SK-N-SH (cell line): ENCODE data around the gene LRRC58. TPM values are rescaled to one million over a fixed set of nuclear protein-coding genes. Genes with fewer than 3 reads are reported as not detected.

Source experiments
- CTCF ChIA-PET: fragments of 300-600, 350-600 bp; formaldehyde crosslinking; extraction: SDS; loops from one replicate; lab custom pipeline; 2021; lab: Yijun Ruan, JAX
- POLR2A ChIA-PET: fragments of 350-600 bp; sonication (Branson Sonifier 250); formaldehyde crosslinking; extraction: SDS; loops from one replicate; lab custom pipeline; 2020; ENCODE audit warnings: antibody characterized with exemption, inconsistent platforms; lab: Yijun Ruan, JAX
- DNase-seq: peaks from one replicate; pipeline ENCODE4 v3.0.0; 2012
- H2AFZ ChIP-seq: fragments of 200-600 bp; sonication (generic); 2 replicates; pipeline ENCODE4 v1.8.1; 2016; ENCODE audit warnings: antibody characterized with exemption, mild to moderate bottlenecking, low read depth
- H3F3A ChIP-seq: fragments of 200-600 bp; sonication (generic); replicated peaks from 2 replicates; pipeline ENCODE3; 2016; ENCODE audit warnings: antibody characterized with exemption, mild to moderate bottlenecking; ENCODE audit not compliant: insufficient read depth
- H3K27ac ChIP-seq, 2 experiments: fragments of 200-500 bp in 1 of 2; fragments of 200-600 bp in 1 of 2; sonication (Bioruptor generic) in 1 of 2; sonication (generic), shearing (Covaris generic) in 1 of 2; 2 replicates each; pipeline versions ENCODE4 v1.5.1 to v1.6.1; 2014 to 2016; ENCODE audit warnings: low read depth in 2 of 2, inconsistent platforms in 1 of 2, low read length in 1 of 2, mild to moderate bottlenecking in 1 of 2, mixed read lengths in 1 of 2
- H3K27me3 ChIP-seq: fragments of 200-600 bp; sonication (generic), shearing (Covaris generic); 2 replicates; pipeline ENCODE4 v1.6.1; 2016; ENCODE audit warnings: mixed run types; ENCODE audit not compliant: insufficient read depth
- H3K36me3 ChIP-seq, 2 experiments: fragments of 200-500 bp in 1 of 2; fragments of 200-600 bp in 1 of 2; sonication (Bioruptor generic) in 1 of 2; sonication (generic) in 1 of 2; replicated peaks in 1 of 2; 2 replicates each; pipeline versions ENCODE3 to v1.5.1; 2014 to 2016; ENCODE audit warnings: low read length in 1 of 2, mild to moderate bottlenecking in 1 of 2; ENCODE audit not compliant: insufficient read depth in 2 of 2, control insufficient read depth in 1 of 2
- H3K4me1 ChIP-seq, 2 experiments: fragments of 200-500 bp in 1 of 2; fragments of 200-600 bp in 1 of 2; sonication (Bioruptor generic) in 1 of 2; sonication (generic), shearing (Covaris generic) in 1 of 2; 2 replicates each; pipeline versions ENCODE4 v1.5.1 to v1.6.1; 2014 to 2016; ENCODE audit warnings: low read depth in 1 of 2, low read length in 1 of 2, mixed run types in 1 of 2; ENCODE audit not compliant: insufficient read depth in 2 of 2, control insufficient read depth in 1 of 2
- H3K4me2 ChIP-seq: fragments of 200-600 bp; sonication (generic), shearing (Covaris generic); 2 replicates; pipeline ENCODE4 v1.6.1; 2017; ENCODE audit warnings: mixed run types
- H3K4me3 ChIP-seq, 2 experiments: fragments of 200-500 bp in 1 of 2; fragments of 200-600 bp in 1 of 2; sonication (Bioruptor generic) in 1 of 2; sonication (generic), shearing (Covaris generic) in 1 of 2; 2 replicates each; pipeline versions ENCODE4 v1.5.1 to v1.8.1; 2014 to 2016; ENCODE audit warnings: low read depth in 2 of 2, inconsistent platforms in 1 of 2, low read length in 1 of 2, mild to moderate bottlenecking in 1 of 2, mixed read lengths in 1 of 2, moderate library complexity in 1 of 2
- H3K79me2 ChIP-seq: fragments of 200-600 bp; sonication (generic); 2 replicates; pipeline ENCODE4 v1.8.1; 2017; ENCODE audit warnings: mild to moderate bottlenecking; ENCODE audit not compliant: insufficient read depth
- H3K9ac ChIP-seq: fragments of 200-600 bp; sonication (generic); 2 replicates; pipeline ENCODE4 v1.6.1; 2017; ENCODE audit warnings: mixed run types
- H3K9me2 ChIP-seq: fragments of 200-600 bp; sonication (generic); 2 replicates; pipeline ENCODE4 v1.6.1; 2017; ENCODE audit warnings: mixed run types
- H3K9me3 ChIP-seq: fragments of 200-600 bp; sonication (generic); 2 replicates; pipeline ENCODE4 v1.6.1; 2017; ENCODE audit warnings: mixed run types, mild to moderate bottlenecking, moderate library complexity
- H4K20me1 ChIP-seq: fragments of 200-600 bp; sonication (generic); 2 replicates; pipeline ENCODE4 v1.6.1; 2017; ENCODE audit warnings: mild to moderate bottlenecking, mixed run types; ENCODE audit not compliant: insufficient read depth
- FOSL2 ChIP-seq: IDR thresholded peaks from 2 replicates; pipeline ENCODE4 v1.4.0; 2012; ENCODE audit warnings: low read depth, mild to moderate bottlenecking, moderate library complexity, borderline replicate concordance
- FOXJ3 ChIP-seq: sonication (generic); formaldehyde crosslinking; IDR thresholded peaks from 2 replicates; pipeline ENCODE4 v1.5.1; 2020; ENCODE audit warnings: mild to moderate bottlenecking, missing genetic modification reagents
- FOXM1 ChIP-seq: IDR thresholded peaks from 2 replicates; pipeline ENCODE4 v1.4.0; 2012; ENCODE audit warnings: low read depth, mild to moderate bottlenecking
- GABPA ChIP-seq: IDR thresholded peaks from 2 replicates; pipeline ENCODE4 v1.4.0; 2012; ENCODE audit warnings: low read depth, mild to moderate bottlenecking
- JUND ChIP-seq: IDR thresholded peaks from 2 replicates; pipeline ENCODE4 v1.4.0; 2012
- MXI1 ChIP-seq: IDR thresholded peaks from 2 replicates; pipeline ENCODE4 v1.6.1; 2012; ENCODE audit warnings: mild to moderate bottlenecking, low read depth, low read length, improper control_type of control experiment
- SIN3A ChIP-seq: IDR thresholded peaks from 2 replicates; pipeline ENCODE4 v1.6.1; 2012; ENCODE audit warnings: low read depth, mild to moderate bottlenecking, low read length, moderate library complexity, borderline replicate concordance
- SMC3 ChIP-seq: IDR thresholded peaks from 2 replicates; pipeline ENCODE4 v1.6.1; 2012; ENCODE audit warnings: low read depth, low read length, improper control_type of control experiment
- YY1 ChIP-seq: IDR thresholded peaks from 2 replicates; pipeline ENCODE4 v1.4.0; 2012; ENCODE audit warnings: low read depth, mild to moderate bottlenecking
- WGBS: methylation state at CpG from one replicate; pipeline ENCODE4 v1.1.6; 2017; ENCODE audit warnings: low lambda C conversion rate; 5-methylcytosine and 5-hydroxymethylcytosine counted together
- polyA plus RNA-seq, 3 experiments: library from polyadenylated mRNA; depleted of rRNA; stranded (reverse); fragments of >200 nt; gene quantifications; 2 replicates each; pipeline ENCODE4 v1.2.3, GENCODE V29; 2012
- TF ChIP-seq, protein P1 (sequence below): IDR thresholded peaks from 2 replicates; pipeline ENCODE4; 2012
- TF ChIP-seq, protein P2 (sequence below): fragments of 150-350 bp; IDR thresholded peaks from 2 replicates; pipeline ENCODE4 v1.6.1; 2017; ENCODE audit warnings: antibody characterized with exemption, low read length, low read depth, borderline replicate concordance
- TF ChIP-seq, protein P3 (sequence below): fragments of 150-350 bp; IDR thresholded peaks from 2 replicates; pipeline ENCODE4 v1.6.1; 2016; ENCODE audit warnings: mild to moderate bottlenecking, low read depth, low read length
- TF ChIP-seq, protein P4 (sequence below): IDR thresholded peaks from 2 replicates; pipeline ENCODE4 v1.4.0; 2012; ENCODE audit warnings: low read depth, borderline replicate concordance

The LRRC58 gene
- polyA plus RNA-seq, 1 of the 3 experiments (the other 2 are of a cell fraction): 5.8 TPM

DNA sequence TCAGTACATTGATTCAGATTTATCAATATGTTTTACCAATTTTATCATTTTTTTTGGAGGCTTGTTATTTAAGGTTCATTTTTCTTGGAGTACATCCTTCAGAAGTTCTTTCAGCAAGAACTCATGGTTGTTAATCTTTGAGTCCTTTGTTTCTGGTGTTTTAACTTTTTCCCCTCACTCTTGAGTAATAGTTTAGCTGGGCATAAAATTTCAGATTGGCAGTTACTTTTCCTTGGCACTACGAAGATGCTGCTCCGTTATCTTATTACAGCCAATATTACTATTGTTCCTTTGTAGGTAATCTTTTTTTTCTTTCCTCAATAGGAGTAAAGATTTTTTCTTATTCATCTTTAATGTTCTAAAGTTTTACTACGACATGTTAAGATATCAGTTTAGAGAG, 9.8 kb downstream of the LRRC58 start:
- no peak for DNase-seq
- Histone ChIP-seq H3K9me3 (peaks cover 13% of the 10 kb centered on the region), H2AFZ (no peak overlapping the region), H3K4me1 (no peaks in the 10 kb centered on the region; a peak in 1 of 4 replicates), H4K20me1 (no peaks in the 10 kb centered on the region; the same call in 1 of the 2 replicates), H3K36me3 (peaks cover 31 to 50% of the 10 kb centered on the region in 2 experiments), H3K27ac (no peak overlapping the region), H3K9ac (no peak overlapping the region), H3F3A (peaks cover 3% of the 10 kb centered on the region), H3K27me3 (no peaks in the 10 kb centered on the region), H3K79me2 (peaks cover 80% of the 10 kb centered on the region), H3K9me2 (no peaks in the 10 kb centered on the region), H3K4me3 (no peak overlapping the region), H3K4me2 (no peak overlapping the region)
- ChIA-PET POLR2A (no interaction called here), CTCF (no interaction called here)
- WGBS: 96% methylated on average over 3 of the region's 3 CpGs
- TF ChIP-seq FOXM1 (no peak), SMC3 (no peak), MXI1 (no peak), FOXJ3 (CRISPR knock-in tag) (no peak), FOSL2 (no peak)
- TF ChIP-seq, protein P1, sequence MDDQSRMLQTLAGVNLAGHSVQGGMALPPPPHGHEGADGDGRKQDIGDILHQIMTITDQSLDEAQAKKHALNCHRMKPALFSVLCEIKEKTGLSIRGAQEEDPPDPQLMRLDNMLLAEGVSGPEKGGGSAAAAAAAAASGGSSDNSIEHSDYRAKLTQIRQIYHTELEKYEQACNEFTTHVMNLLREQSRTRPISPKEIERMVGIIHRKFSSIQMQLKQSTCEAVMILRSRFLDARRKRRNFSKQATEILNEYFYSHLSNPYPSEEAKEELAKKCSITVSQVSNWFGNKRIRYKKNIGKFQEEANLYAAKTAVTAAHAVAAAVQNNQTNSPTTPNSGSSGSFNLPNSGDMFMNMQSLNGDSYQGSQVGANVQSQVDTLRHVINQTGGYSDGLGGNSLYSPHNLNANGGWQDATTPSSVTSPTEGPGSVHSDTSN: no peak
- TF ChIP-seq, protein P2, sequence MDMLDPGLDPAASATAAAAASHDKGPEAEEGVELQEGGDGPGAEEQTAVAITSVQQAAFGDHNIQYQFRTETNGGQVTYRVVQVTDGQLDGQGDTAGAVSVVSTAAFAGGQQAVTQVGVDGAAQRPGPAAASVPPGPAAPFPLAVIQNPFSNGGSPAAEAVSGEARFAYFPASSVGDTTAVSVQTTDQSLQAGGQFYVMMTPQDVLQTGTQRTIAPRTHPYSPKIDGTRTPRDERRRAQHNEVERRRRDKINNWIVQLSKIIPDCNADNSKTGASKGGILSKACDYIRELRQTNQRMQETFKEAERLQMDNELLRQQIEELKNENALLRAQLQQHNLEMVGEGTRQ: no peak
- TF ChIP-seq, protein P3, sequence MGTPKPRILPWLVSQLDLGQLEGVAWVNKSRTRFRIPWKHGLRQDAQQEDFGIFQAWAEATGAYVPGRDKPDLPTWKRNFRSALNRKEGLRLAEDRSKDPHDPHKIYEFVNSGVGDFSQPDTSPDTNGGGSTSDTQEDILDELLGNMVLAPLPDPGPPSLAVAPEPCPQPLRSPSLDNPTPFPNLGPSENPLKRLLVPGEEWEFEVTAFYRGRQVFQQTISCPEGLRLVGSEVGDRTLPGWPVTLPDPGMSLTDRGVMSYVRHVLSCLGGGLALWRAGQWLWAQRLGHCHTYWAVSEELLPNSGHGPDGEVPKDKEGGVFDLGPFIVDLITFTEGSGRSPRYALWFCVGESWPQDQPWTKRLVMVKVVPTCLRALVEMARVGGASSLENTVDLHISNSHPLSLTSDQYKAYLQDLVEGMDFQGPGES: no peak

DNA sequence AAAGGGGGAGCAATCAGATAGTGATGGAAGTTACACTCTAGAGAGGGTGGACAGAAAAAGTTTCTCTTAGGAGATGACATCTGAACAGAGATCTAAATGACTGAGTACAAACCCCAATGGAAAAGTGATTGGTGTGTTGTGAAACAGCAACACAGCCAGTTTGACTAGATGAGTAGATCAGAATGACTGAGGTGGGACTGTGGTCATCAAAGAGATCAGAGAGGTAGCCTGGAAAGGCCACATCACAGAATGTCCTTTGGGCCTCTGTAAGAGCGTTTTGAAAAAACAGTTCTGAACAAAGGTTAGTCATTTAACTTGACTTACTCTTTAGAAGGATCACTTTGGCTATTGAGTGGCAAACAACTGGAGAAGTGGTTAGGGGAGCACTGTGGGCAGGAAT, 10.6 kb downstream of the LRRC58 start:
- no peaks in the 10 kb centered on the region; a peak in 1 of 4 replicates for H3K4me1 ChIP-seq
- H3K4me2 ChIP-seq: no peak overlapping the region
- H3F3A ChIP-seq: peaks cover 3% of the 10 kb centered on the region
- POLR2A ChIA-PET: no interaction called here
- CTCF ChIA-PET: interaction anchor here (1.4 kb wide), 1 partner anchor 79 kb away, joined by 3 read pairs; no protein-coding TSS in a partner anchor
- H3K27ac ChIP-seq: no peak overlapping the region
- 88% methylated on average over 1 of the region's 1 CpG for WGBS
- H3K9me3 ChIP-seq: peaks cover 13% of the 10 kb centered on the region
- H3K9me2 ChIP-seq: no peaks in the 10 kb centered on the region
- no peaks in the 10 kb centered on the region; the same call in 1 of the 2 replicates for H4K20me1 ChIP-seq
- TF ChIP-seq SMC3 (no peak), GABPA (no peak), MXI1 (no peak), JUND (no peak), YY1 (no peak), SIN3A (no peak)
- TF ChIP-seq, protein P4, sequence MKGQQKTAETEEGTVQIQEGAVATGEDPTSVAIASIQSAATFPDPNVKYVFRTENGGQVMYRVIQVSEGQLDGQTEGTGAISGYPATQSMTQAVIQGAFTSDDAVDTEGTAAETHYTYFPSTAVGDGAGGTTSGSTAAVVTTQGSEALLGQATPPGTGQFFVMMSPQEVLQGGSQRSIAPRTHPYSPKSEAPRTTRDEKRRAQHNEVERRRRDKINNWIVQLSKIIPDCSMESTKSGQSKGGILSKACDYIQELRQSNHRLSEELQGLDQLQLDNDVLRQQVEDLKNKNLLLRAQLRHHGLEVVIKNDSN: no peak
- no peaks in the 10 kb centered on the region for H3K27me3 ChIP-seq
- H3K4me3 ChIP-seq: no peak overlapping the region
- H2AFZ ChIP-seq: no peak overlapping the region
- peaks cover 71% of the 10 kb centered on the region for H3K79me2 ChIP-seq
- no peak overlapping the region for H3K9ac ChIP-seq
- H3K36me3 ChIP-seq: peaks cover 37 to 55% of the 10 kb centered on the region in 2 experiments
- DNase-seq: no peak
